Osteoblast (primary cell): ENCODE results near the gene MAGEB5. TPM values are rescaled to one million over a fixed set of nuclear protein-coding genes. Genes with fewer than 3 reads are reported as not detected.

Experiments used
- DNase-seq: peaks from one replicate; pipeline ENCODE4 v3.0.0; 2011; ENCODE audit warnings: low spot score, mixed read lengths; ENCODE audit not compliant: insufficient read length; ENCODE audit errors: missing footprints
- H2AFZ ChIP-seq: 2 replicates; pipeline ENCODE4 v1.6.0; 2011; ENCODE audit warnings: mild to moderate bottlenecking, low read length
- H3K27ac ChIP-seq: 2 replicates; pipeline ENCODE4 v1.5.1; 2011; ENCODE audit warnings: mild to moderate bottlenecking, low read depth, low read length, moderate library complexity
- H3K27me3 ChIP-seq: 2 replicates; pipeline ENCODE4 v1.6.0; 2012; ENCODE audit warnings: mild to moderate bottlenecking, control low read depth, inconsistent platforms, low read length, moderate library complexity; ENCODE audit not compliant: insufficient read depth
- H3K36me3 ChIP-seq: 2 replicates; pipeline ENCODE4 v1.5.1; 2011; ENCODE audit warnings: mild to moderate bottlenecking, low read length, control low read depth, moderate library complexity; ENCODE audit not compliant: insufficient read depth
- H3K4me1 ChIP-seq: 2 replicates; pipeline ENCODE4 v1.5.1; 2011; ENCODE audit warnings: mild to moderate bottlenecking, low read length, control low read depth, moderate library complexity; ENCODE audit not compliant: insufficient read depth
- H3K4me2 ChIP-seq: 2 replicates; pipeline ENCODE4 v1.6.0; 2011; ENCODE audit warnings: mild to moderate bottlenecking, low read length; ENCODE audit not compliant: insufficient read depth
- H3K4me3 ChIP-seq: fragments of 200-600 bp; sonication (generic); 3 replicates; pipeline ENCODE4 v1.5.1; 2012; ENCODE audit warnings: mild to moderate bottlenecking, low read length, inconsistent platforms; ENCODE audit not compliant: insufficient read depth
- H3K79me2 ChIP-seq: 2 replicates; pipeline ENCODE4 v1.6.0; 2012; ENCODE audit warnings: mild to moderate bottlenecking, low read length, control low read depth, inconsistent platforms; ENCODE audit not compliant: insufficient read depth
- H3K9me3 ChIP-seq: 2 replicates; pipeline ENCODE4 v1.5.1; 2011; ENCODE audit warnings: low read depth, low read length, control low read depth
- H4K20me1 ChIP-seq: 2 replicates; pipeline ENCODE4 v1.6.0; 2012; ENCODE audit warnings: mild to moderate bottlenecking, low read length, control low read depth; ENCODE audit not compliant: insufficient read depth
- CTCF ChIP-seq: IDR thresholded peaks from 2 replicates; pipeline ENCODE4 v1.5.1; 2011; ENCODE audit warnings: mild to moderate bottlenecking, low read depth, low read length, moderate library complexity; ENCODE audit errors: extremely low read depth
- total RNA-seq: library from RNA; depleted of rRNA; stranded (reverse); fragments of >200 nt; gene quantifications from 2 replicates; pipeline ENCODE4 v1.2.3, GENCODE V29; 2012

Gene MAGEB5
- total RNA-seq, 1 donor, result not detected

- Histone ChIP-seq H3K4me1 (no peaks in the 10 kb centered on the region), H3K27ac (no peak overlapping the region), H3K79me2 (no peaks in the 10 kb centered on the region), H3K27me3 (no peaks in the 10 kb centered on the region), H3K4me3 (no peak overlapping the region), H3K9me3 (no peaks in the 10 kb centered on the region), H4K20me1 (no peaks in the 10 kb centered on the region), H3K4me2 (no peak overlapping the region), H2AFZ (no peak overlapping the region), H3K36me3 (no peaks in the 10 kb centered on the region)
- DNase-seq, result no peak
- no peak for TF ChIP-seq CTCF
Observed at GRCh38 chrX:26208012-26208411, 8.0 kb upstream of the MAGEB5 start.

- Histone ChIP-seq H2AFZ (no peak overlapping the region), H3K79me2 (no peaks in the 10 kb centered on the region), H3K27ac (no peak overlapping the region), H4K20me1 (no peaks in the 10 kb centered on the region), H3K36me3 (no peaks in the 10 kb centered on the region), H3K27me3 (no peaks in the 10 kb centered on the region), H3K4me1 (no peaks in the 10 kb centered on the region), H3K4me2 (no peak overlapping the region), H3K4me3 (no peak overlapping the region), H3K9me3 (peaks cover 4% of the 10 kb centered on the region)
- no peak for TF ChIP-seq CTCF
- DNase-seq, result no peak
Observed at GRCh38 chrX:26219351-26219750, 3.4 kb downstream of the MAGEB5 start.

DNA sequence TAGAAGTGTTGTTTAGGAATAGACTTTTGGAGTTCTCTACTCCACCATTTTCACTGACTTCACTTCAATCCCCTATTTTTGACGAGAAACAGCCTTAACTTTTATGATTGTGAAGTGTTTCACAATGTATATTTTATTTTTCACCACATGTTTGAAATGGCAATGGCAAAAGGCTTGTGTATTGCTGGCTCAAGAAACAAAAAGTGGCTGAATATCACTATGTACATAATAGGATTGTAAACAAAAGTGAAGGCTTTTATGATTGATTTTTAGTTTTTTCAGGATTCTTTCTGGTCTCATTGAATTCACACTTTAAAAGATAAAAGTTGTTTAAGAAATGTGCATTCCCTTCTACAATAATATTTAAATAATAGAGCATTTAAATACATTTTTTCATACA lies 18.2 kb downstream of the MAGEB5 start:
- H3K27ac ChIP-seq, result no peak overlapping the region
- H3K4me2 ChIP-seq, result no peak overlapping the region
- H3K4me3 ChIP-seq, result no peak overlapping the region
- H2AFZ ChIP-seq, result no peak overlapping the region
- H4K20me1 ChIP-seq, result no peaks in the 10 kb centered on the region
- H3K36me3 ChIP-seq, result no peaks in the 10 kb centered on the region
- peaks cover 2% of the 10 kb centered on the region for H3K9me3 ChIP-seq
- no peaks in the 10 kb centered on the region for H3K4me1 ChIP-seq
- DNase-seq, result peak; percentile 9
- no peaks in the 10 kb centered on the region for H3K79me2 ChIP-seq
- TF ChIP-seq CTCF, result no peak
- H3K27me3 ChIP-seq, result no peaks in the 10 kb centered on the region

DNA sequence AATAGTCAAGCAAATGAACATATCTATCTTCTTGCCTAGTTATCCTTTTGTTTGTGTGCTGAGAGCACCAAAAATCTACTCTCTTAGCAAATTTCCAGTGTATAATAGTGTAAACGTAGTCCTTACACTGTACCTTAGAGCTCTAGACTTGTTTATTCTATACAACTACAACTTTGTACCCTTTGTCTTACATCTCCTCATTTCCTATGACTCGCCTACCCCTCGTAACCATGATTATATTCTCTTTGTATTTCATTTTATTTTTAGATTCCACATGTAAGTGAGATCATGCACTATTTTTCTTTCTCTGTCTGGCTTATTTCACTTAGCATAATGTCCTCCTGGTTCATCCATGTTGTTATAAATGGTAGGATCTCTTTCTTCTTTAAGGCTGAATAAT lies 37.6 kb downstream of the MAGEB5 start:
- Histone ChIP-seq H3K4me2 (no peak overlapping the region), H3K27me3 (no peaks in the 10 kb centered on the region), H3K27ac (no peak overlapping the region), H3K4me3 (no peak overlapping the region), H4K20me1 (no peaks in the 10 kb centered on the region), H3K36me3 (no peaks in the 10 kb centered on the region), H3K4me1 (no peaks in the 10 kb centered on the region), H3K9me3 (peaks cover 4% of the 10 kb centered on the region), H3K79me2 (no peaks in the 10 kb centered on the region), H2AFZ (no peak overlapping the region)
- no peak for DNase-seq
- TF ChIP-seq CTCF, result no peak
